ENCODE measurements around the gene SYN1. TPM values are rescaled to one million over a fixed set of nuclear protein-coding genes. Genes with fewer than 3 reads are reported as not detected.

Gene SYN1
- total RNA-seq, 1 experiment from 2014 or later: 11.7 TPM

DNA sequence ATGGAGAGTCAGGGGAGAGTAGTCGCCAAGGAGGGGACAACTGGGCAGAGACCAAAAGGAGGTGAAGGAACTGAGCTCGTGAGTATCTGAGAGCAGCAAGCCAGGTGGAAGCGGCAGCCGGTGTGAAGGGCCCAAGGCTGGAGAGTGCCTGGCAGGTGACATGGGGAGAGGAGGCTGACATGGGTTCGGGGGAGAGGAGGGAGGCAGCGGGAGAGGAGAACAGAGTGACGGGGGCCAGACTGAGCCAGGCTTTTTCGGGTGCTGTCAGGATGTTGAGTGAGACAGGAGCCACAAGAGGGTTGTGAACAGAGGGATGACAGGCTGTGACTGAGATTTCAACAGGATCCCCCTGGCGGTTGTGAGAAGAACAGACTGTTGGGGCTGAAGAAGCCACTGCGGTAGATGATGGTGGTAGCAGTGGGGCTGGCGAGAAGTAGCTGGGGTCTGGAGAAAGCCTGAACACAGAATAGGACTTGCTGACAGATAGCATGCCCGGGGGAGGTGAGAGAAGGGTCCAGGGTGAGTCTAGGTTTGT is 25.0 kb upstream of the SYN1 start:
- Histone ChIP-seq H3K4me2 (ENCODE audit: insufficient read depth, insufficient read length, low read length) (no peak overlapping the region), H3T11ph (ENCODE audit: low read length) (no peak overlapping the region), H4K5ac (ENCODE audit: insufficient read length, low read depth, low read length) (no peak overlapping the region), H2AK5ac (ENCODE audit: insufficient read length, low read length) (no peak overlapping the region), H3K23ac (ENCODE audit: insufficient read length, low read depth, low read length) (no peak overlapping the region), H4K20me1 (ENCODE audit: control insufficient read depth, insufficient read depth, insufficient read length) (no peaks in the 10 kb centered on the region), H3K79me2 (ENCODE audit: insufficient read depth, low read length) (no peaks in the 10 kb centered on the region), H3K9ac (ENCODE audit: extremely low read depth, insufficient read length, low read length) (no peak overlapping the region), H3K18ac (ENCODE audit: insufficient read length, low read depth, low read length) (no peak overlapping the region), H3K9me3 (ENCODE audit: control insufficient read depth, low read depth, low read length) (peaks cover 56% of the 10 kb centered on the region), H2BK5ac (ENCODE audit: insufficient read length, low read length) (no peak overlapping the region), H3K27me3 (ENCODE audit: insufficient read depth, low read length) (no peaks in the 10 kb centered on the region), H3K56ac (ENCODE audit: insufficient read length, low read depth, low read length) (no peak overlapping the region), H2AFZ (ENCODE audit: low read length) (no peak overlapping the region), H3K4ac (ENCODE audit: low read depth, low read length) (no peak overlapping the region), H2BK120ac (ENCODE audit: low read depth, low read length, poor library complexity, severe bottlenecking) (no peak overlapping the region), H3K4me1 (ENCODE audit: insufficient read depth, low read length) (no peaks in the 10 kb centered on the region), H2BK20ac (ENCODE audit: low read depth, low read length, poor library complexity, severe bottlenecking) (no peak overlapping the region), H2BK12ac (ENCODE audit: insufficient read length, low read depth, low read length) (no peak overlapping the region), H3K23me2 (ENCODE audit: insufficient read length, low read depth, low read length, poor library complexity, severe bottlenecking) (no peaks in the 10 kb centered on the region), H3K14ac (ENCODE audit: insufficient read depth, low read length) (no peak overlapping the region), H3K27ac (ENCODE audit: insufficient read length, low read depth, low read length) (no peak overlapping the region), H3K79me1 (ENCODE audit: insufficient read depth, low read depth, low read length, poor library complexity, severe bottlenecking) (peaks cover 2% of the 10 kb centered on the region), H4K91ac (ENCODE audit: insufficient read length, low read depth, low read length) (no peak overlapping the region), H2BK15ac (ENCODE audit: low read depth, low read length) (no peak overlapping the region), H4K8ac (replicated peaks; ENCODE audit: insufficient read length, low read depth, low read length) (no peak overlapping the region)
- Mint-ChIP-seq H3K9me3 (peaks cover 81 to 87% of the 10 kb centered on the region in 2 experiments), H3K4me3 (no peak overlapping the region), H3K27ac (peak overlapping the region in 1 of 3 experiments; percentile 83; a peak in 2 of 7 replicates), H3K27me3 (ENCODE audit: low read depth) (no peaks in the 10 kb centered on the region; the same call in none of the 2 replicates), H3K4me1 (peaks cover 14 to 16% of the 10 kb centered on the region in 2 experiments), H3K36me3 (ENCODE audit: insufficient read depth in 1 of 3, low read depth in 3 of 3) (peaks cover 39 to 63% (median 58%) of the 10 kb centered on the region in 3 experiments)
- DNase-seq: peak; percentile 54
- WGBS (ENCODE audit: extremely low coverage, insufficient read length, low lambda C conversion rate): no CpG with 5 or more reads among the region's 12 CpGs
- TF ChIP-seq, protein P1, sequence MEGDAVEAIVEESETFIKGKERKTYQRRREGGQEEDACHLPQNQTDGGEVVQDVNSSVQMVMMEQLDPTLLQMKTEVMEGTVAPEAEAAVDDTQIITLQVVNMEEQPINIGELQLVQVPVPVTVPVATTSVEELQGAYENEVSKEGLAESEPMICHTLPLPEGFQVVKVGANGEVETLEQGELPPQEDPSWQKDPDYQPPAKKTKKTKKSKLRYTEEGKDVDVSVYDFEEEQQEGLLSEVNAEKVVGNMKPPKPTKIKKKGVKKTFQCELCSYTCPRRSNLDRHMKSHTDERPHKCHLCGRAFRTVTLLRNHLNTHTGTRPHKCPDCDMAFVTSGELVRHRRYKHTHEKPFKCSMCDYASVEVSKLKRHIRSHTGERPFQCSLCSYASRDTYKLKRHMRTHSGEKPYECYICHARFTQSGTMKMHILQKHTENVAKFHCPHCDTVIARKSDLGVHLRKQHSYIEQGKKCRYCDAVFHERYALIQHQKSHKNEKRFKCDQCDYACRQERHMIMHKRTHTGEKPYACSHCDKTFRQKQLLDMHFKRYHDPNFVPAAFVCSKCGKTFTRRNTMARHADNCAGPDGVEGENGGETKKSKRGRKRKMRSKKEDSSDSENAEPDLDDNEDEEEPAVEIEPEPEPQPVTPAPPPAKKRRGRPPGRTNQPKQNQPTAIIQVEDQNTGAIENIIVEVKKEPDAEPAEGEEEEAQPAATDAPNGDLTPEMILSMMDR (conservative IDR thresholded peaks at IDR 0.05): peak; percentile 61
